22Rv1 (cell line): ENCODE data around the gene GCKR.

Source experiments
- CTCF ChIP-seq: fragments of 450-650 bp; IDR thresholded peaks from 2 replicates; pipeline ENCODE4 v1.5.1; 2017; ENCODE audit warnings: mild to moderate bottlenecking
- ZFX ChIP-seq: fragments of 450-650 bp; IDR thresholded peaks from 2 replicates; pipeline ENCODE4 v1.6.1; 2017; ENCODE audit warnings: antibody characterized with exemption, borderline replicate concordance

GRCh38 chr2:27501042-27501441 lies 4.4 kb downstream of the GCKR start:
- TF ChIP-seq CTCF (no peak), ZFX (no peak)
